K562 (cell line): ENCODE results near the gene ARHGEF10L. TPM values are rescaled to one million over a fixed set of nuclear protein-coding genes. Genes with fewer than 3 reads are reported as not detected.
A peak's percentile ranks its signal among the peaks of the same experiment; 100 is the strongest.

Experiments
- ATAC-seq: fragments of 200-7000 bp; cut with Tn5 transposase; 3 replicates; pipeline ENCODE4 v1.9.1; 2020; ENCODE audit warnings: moderate library complexity
- BruUV-seq: library from RNA; stranded (reverse); fragments of 400-500 nt; replicated peaks from 2 replicates; lab custom pipeline; 2021; lab: Mats Ljungman, UMichigan
- CTCF ChIA-PET: fragments of 300-600 bp; formaldehyde crosslinking; extraction: SDS; loops from one replicate; lab custom pipeline; 2021; ENCODE audit warnings: low intra/inter-chr PET ratio; lab: Yijun Ruan, JAX
- POLR2A ChIA-PET: fragments of 300-600, 350-650 bp; sonication (Branson Sonifier 250); formaldehyde crosslinking; extraction: SDS; loops from one replicate; lab custom pipeline; 2021; ENCODE audit warnings: antibody characterized with exemption, inconsistent platforms; lab: Yijun Ruan, JAX
- DNase-seq, 4 experiments: peaks; one replicate each; pipeline versions ENCODE4 v3.0.0 to v3.0.0-alpha.2; 2011 to 2018; ENCODE audit warnings: low spot score in 3 of 4, mixed read lengths in 3 of 4; ENCODE audit errors: extremely low read depth in 1 of 4
- FAIRE-seq: peaks from 2 replicates; lab custom pipeline; 2011; peaks lifted over from hg19 to GRCh38; lab: Jason Lieb, UNC
- H2AFZ ChIP-seq: 2 replicates; pipeline ENCODE4 v1.6.0; 2011; ENCODE audit warnings: low read depth, low read length, control low read depth, inconsistent platforms
- H3K27ac ChIP-seq: fragments of 200-600 bp; 3 replicates; pipeline ENCODE4 v1.8.0; 2011; ENCODE audit warnings: low read depth, mild to moderate bottlenecking, control low read depth, inconsistent platforms, low read length, moderate library complexity, mixed read lengths; ENCODE audit errors: extremely low read depth
- H3K27me3 ChIP-seq, 2 experiments: fragments of 300-600 bp in 1 of 2; 2 replicates in 1 of 2; 3 replicates in 1 of 2; pipeline versions ENCODE4 v1.6.0 to v1.8.0; 2011; ENCODE audit warnings: inconsistent platforms in 2 of 2, low read length in 2 of 2, mild to moderate bottlenecking in 1 of 2, mixed read lengths in 1 of 2, moderate library complexity in 1 of 2; ENCODE audit not compliant: control insufficient read depth in 2 of 2, insufficient read depth in 2 of 2
- H3K36me3 ChIP-seq: fragments of 300-600 bp; 3 replicates; pipeline ENCODE4 v1.8.0; 2011; ENCODE audit warnings: mild to moderate bottlenecking, low read length, inconsistent platforms; ENCODE audit not compliant: control insufficient read depth, insufficient read depth
- H3K4me1 ChIP-seq, 2 experiments: fragments of 200-600 bp in 1 of 2; replicated peaks in 1 of 2; 2 replicates in 1 of 2; 3 replicates in 1 of 2; pipeline versions ENCODE4 v1.5.1 to v1.8.0; 2011; ENCODE audit warnings: inconsistent platforms in 2 of 2, low read length in 2 of 2, mild to moderate bottlenecking in 1 of 2, mixed read lengths in 1 of 2, moderate library complexity in 1 of 2; ENCODE audit not compliant: control insufficient read depth in 2 of 2, insufficient read depth in 2 of 2
- H3K4me2 ChIP-seq: 2 replicates; pipeline ENCODE4 v1.6.1; 2011; ENCODE audit warnings: low read length, control low read depth, inconsistent platforms, mixed read lengths; ENCODE audit not compliant: insufficient read depth
- H3K4me3 ChIP-seq: fragments of 200-600 bp; sonication (generic), shearing (Covaris generic); 2 replicates; pipeline ENCODE4 v1.5.1; 2016; ENCODE audit warnings: control low read depth, inconsistent platforms
- H3K79me2 ChIP-seq: fragments of 200-600 bp; 3 replicates; pipeline ENCODE4 v1.8.0; 2011; ENCODE audit warnings: low read length, inconsistent platforms; ENCODE audit not compliant: control insufficient read depth, insufficient read depth
- H3K9ac ChIP-seq, 2 experiments: 2 replicates each; pipeline versions ENCODE4 v1.6.0 to v1.6.1; 2011; ENCODE audit warnings: low read depth in 2 of 2, low read length in 2 of 2, control low read depth in 1 of 2, inconsistent platforms in 1 of 2, mild to moderate bottlenecking in 1 of 2, mixed read lengths in 1 of 2; ENCODE audit not compliant: insufficient read depth in 1 of 2
- H3K9me1 ChIP-seq: one replicate; pipeline ENCODE4 v1.6.0; 2011; ENCODE audit warnings: inconsistent platforms, mild to moderate bottlenecking, low read length, moderate library complexity; ENCODE audit not compliant: control insufficient read depth, insufficient read depth
- H3K9me3 ChIP-seq: replicated peaks from 2 replicates; pipeline ENCODE4 v1.5.1; 2011; ENCODE audit warnings: low read depth, low read length, inconsistent platforms; ENCODE audit not compliant: control insufficient read depth, insufficient read depth
- H4K20me1 ChIP-seq: replicated peaks from 2 replicates; pipeline ENCODE4 v1.6.1; 2011; ENCODE audit warnings: low read length, inconsistent platforms, mixed read lengths; ENCODE audit not compliant: control insufficient read depth, insufficient read depth
- ASH1L ChIP-seq: fragments of 450-650 bp; IDR thresholded peaks from 2 replicates; pipeline ENCODE4 v1.6.1; 2018; ENCODE audit warnings: borderline replicate concordance, mild to moderate bottlenecking, low read depth; ENCODE audit not compliant: partially characterized antibody
- ATF4 ChIP-seq: fragments of 450-650 bp; formaldehyde crosslinking; IDR thresholded peaks from 2 replicates; pipeline ENCODE4 v1.4.0; 2022; ENCODE audit warnings: mild to moderate bottlenecking, moderate library complexity
- ATF7 ChIP-seq: fragments of 450-650 bp; IDR thresholded peaks from 2 replicates; pipeline ENCODE4 v1.7.1; 2014; ENCODE audit warnings: mild to moderate bottlenecking, moderate library complexity
- EP400 ChIP-seq: fragments of 450-650 bp; IDR thresholded peaks from 2 replicates; pipeline ENCODE4 v1.6.1; 2017; ENCODE audit warnings: antibody characterized with exemption, mild to moderate bottlenecking, moderate library complexity
- FOSL1 ChIP-seq: fragments of 200-800 bp; sonication (Bioruptor generic); conservative IDR thresholded peaks from 2 replicates; pipeline ENCODE4 v1.6.1; 2016; ENCODE audit warnings: missing genetic modification characterization, missing compliant biosample characterization
- FOXM1 ChIP-seq, 2 experiments: fragments of 450-650 bp in 1 of 2; sonication (generic) in 1 of 2; formaldehyde crosslinking in 1 of 2; IDR thresholded peaks; 2 replicates each; pipeline versions ENCODE4 v1.6.1 to v1.9.0; 2017 to 2022; ENCODE audit warnings: low read depth in 2 of 2, mild to moderate bottlenecking in 2 of 2, missing genetic modification reagents in 1 of 2, moderate library complexity in 1 of 2
- FOXP1 ChIP-seq: sonication (generic); formaldehyde crosslinking; IDR thresholded peaks from 2 replicates; pipeline ENCODE4 v1.8.0; 2022; ENCODE audit warnings: mild to moderate bottlenecking, missing genetic modification reagents
- HINFP ChIP-seq: fragments of 450-650 bp; conservative IDR thresholded peaks from 2 replicates; pipeline ENCODE4 v1.6.1; 2016; ENCODE audit warnings: missing genetic modification characterization, low read depth, mild to moderate bottlenecking, control low read depth, missing compliant biosample characterization
- HMG20B ChIP-seq: fragments of 250-450 bp; sonication (Bioruptor Pico); IDR thresholded peaks from 2 replicates; pipeline ENCODE4 v1.5.0; 2021; ENCODE audit warnings: mild to moderate bottlenecking
- SAFB ChIP-seq: fragments of 200-400 bp; formaldehyde crosslinking; IDR thresholded peaks from 2 replicates; pipeline ENCODE4 v1.6.1; 2017; ENCODE audit warnings: low read depth, low read length, borderline replicate concordance
- SMARCA4 ChIP-seq: fragments of 450-650 bp; IDR thresholded peaks from 2 replicates; pipeline ENCODE4 v1.6.1; 2016
- ZBTB12 ChIP-seq: fragments of 250-450 bp; sonication (Bioruptor Pico); IDR thresholded peaks from 2 replicates; pipeline ENCODE4 v1.4.0; 2020
- whole genome bisulfite sequencing: fragments of 100-300 bp; shearing (Covaris generic); methylation state at CpG from one replicate; pipeline ENCODE4 v1.1.6; 2016; ENCODE audit warnings: low coverage, mixed read lengths; ENCODE audit not compliant: insufficient coverage; ENCODE audit errors: missing lambda C conversion rate; 5-methylcytosine and 5-hydroxymethylcytosine counted together
- in situ Hi-C: fragments of 300-500 bp; cut with MboI; formaldehyde crosslinking; loops from 4 replicates; pipeline ENCODE4 v1.15.0; 2018; ENCODE audit warnings: inconsistent platforms, mixed read lengths
- intact Hi-C: fragments of 100-400 bp; cut with micrococcal nuclease; formaldehyde crosslinking; loops from 2 replicates; pipeline ENCODE4 v1.14.2; 2022
- polyA plus RNA-seq, 8 experiments: library from polyadenylated mRNA; depleted of rRNA in 4 of 8; stranded (reverse) in 5 of 8; unstranded in 3 of 8; fragments of >200 nt; fragmentation: Nextera tagmentation in 2 of 8; fragmentation: Illumina TruSeq in 1 of 8; extraction: Ambion mirVana in 2 of 8; extraction: Trizol in 1 of 8; gene quantifications; 2 replicates each; pipeline versions ENCODE4 v1.2.1 to v1.2.3, GENCODE V29; 2011 to 2014; ENCODE audit warnings: inconsistent platforms in 1 of 8, missing spikeins in 1 of 8
- total RNA-seq, 7 experiments: library from RNA; depleted of rRNA in 6 of 7; stranded (reverse); fragments of >200 nt in 6 of 7; fragmentation: Illumina TruSeq in 2 of 7; extraction: Trizol in 2 of 7; gene quantifications; 2 replicates each; pipeline versions ENCODE4 v1.2.1 to v1.2.3, GENCODE V29; 2011 to 2021; ENCODE audit warnings: low replicate concordance in 1 of 7

ARHGEF10L gene
- total and polyA plus RNA-seq, 9 of the 15 experiments (the other 6 are each of a cell fraction or from before 2014, with no cell fraction given): 0.09 to 0.13 TPM; not detected in 7

- no peak for TF ChIP-seq ASH1L
- TF ChIP-seq ATF7: no peak
- TF ChIP-seq HMG20B (CRISPR knock-in tag): no peak
- no peak for TF ChIP-seq ZBTB12
- TF ChIP-seq FOSL1: no peak
- TF ChIP-seq FOXP1: no peak
- TF ChIP-seq ATF4 (CRISPR knock-in tag): no peak
- no peak for TF ChIP-seq FOXM1 (IDR thresholded peaks at IDR 0.05; ENCODE audit: low read depth)
- TF ChIP-seq FOXM1 (CRISPR knock-in tag; IDR thresholded peaks at IDR 0.05; ENCODE audit: low read depth): no peak
- no peak for TF ChIP-seq EP400
- no peak for TF ChIP-seq SMARCA4
These were observed 70.6 kb downstream of the ARHGEF10L start (continued) for GRCh38 chr1:17610085-17610484.

- H3K27ac ChIP-seq: no peak overlapping the region
- in situ Hi-C loops: no loop called here
- ChIA-PET POLR2A (interaction anchor here (1.3 kb wide), 1 partner anchor 15 kb away, joined by 4 read pairs; no protein-coding TSS in a partner anchor), CTCF (no interaction called here)
- no peaks in the 10 kb centered on the region for H3K9me3 ChIP-seq
- H2AFZ ChIP-seq: no peak overlapping the region
- H3K79me2 ChIP-seq: no peaks in the 10 kb centered on the region
- FAIRE-seq: no peak
- intact Hi-C loops: no loop called here
- no TSS peak for BruUV-seq
- TF ChIP-seq HINFP (tag): peak; percentile 57
- TF ChIP-seq SAFB: no peak
- TF ChIP-seq, all 486 proteins: peak for 1
- Histone ChIP-seq H3K9ac (peak overlapping the region in 1 of 2 experiments; percentile 56; a peak in 2 of 4 replicates), H3K4me2 (no peak overlapping the region), H4K20me1 (peaks cover 9% of the 10 kb centered on the region; the same call in 1 of the 2 replicates), H3K4me3 (no peak overlapping the region), H3K27me3 (peaks cover 11 to 62% of the 10 kb centered on the region in 2 experiments; a peak in 3 of 5 replicates), H3K9me1 (no peaks in the 10 kb centered on the region), H3K36me3 (no peaks in the 10 kb centered on the region), H3K4me1 (no peaks in the 10 kb centered on the region)
- 1% methylated on average over 5 of the region's 5 CpGs for WGBS
- ATAC-seq (no peak), DNase-seq (no peak)
These were observed 71.2 kb downstream of the ARHGEF10L start for GRCh38 chr1:17610713-17611112.
